HepG2 (cell line): ENCODE results near the gene OGFR. TPM values are rescaled to one million over a fixed set of nuclear protein-coding genes. Genes with fewer than 3 reads are reported as not detected.

Source experiments
- CTCF ChIP-seq: sonication (generic); formaldehyde crosslinking; IDR thresholded peaks from 2 replicates; pipeline ENCODE4 v1.5.0; 2020; ENCODE audit warnings: mild to moderate bottlenecking, missing genetic modification reagents, moderate library complexity
- GPBP1L1 ChIP-seq: sonication (generic); formaldehyde crosslinking; IDR thresholded peaks from 2 replicates; pipeline ENCODE4 v1.5.0; 2020; ENCODE audit warnings: mild to moderate bottlenecking, missing genetic modification reagents
- HNRNPL ChIP-seq: fragments of 200-400 bp; formaldehyde crosslinking; IDR thresholded peaks from 2 replicates; pipeline ENCODE4 v1.6.1; 2017; ENCODE audit warnings: mild to moderate bottlenecking, low read depth, low read length
- JDP2 ChIP-seq: sonication (generic); formaldehyde crosslinking; IDR thresholded peaks from 2 replicates; pipeline ENCODE4 v1.8.1; 2022; ENCODE audit warnings: missing genetic modification reagents, borderline replicate concordance
- KDM2A ChIP-seq: sonication (generic); formaldehyde crosslinking; IDR thresholded peaks from 2 replicates; pipeline ENCODE4 v1.4.0; 2020; ENCODE audit warnings: low read depth, missing genetic modification reagents, borderline replicate concordance
- MXD1 ChIP-seq: sonication (generic); formaldehyde crosslinking; IDR thresholded peaks from 2 replicates; pipeline ENCODE4 v1.4.0; 2020; ENCODE audit warnings: mild to moderate bottlenecking, missing genetic modification reagents
- PAWR ChIP-seq: sonication (generic); formaldehyde crosslinking; IDR thresholded peaks from 2 replicates; pipeline ENCODE4 v1.4.0; 2020; ENCODE audit warnings: missing genetic modification reagents, mild to moderate bottlenecking, borderline replicate concordance
- PCBP1 ChIP-seq: fragments of 200-400 bp; formaldehyde crosslinking; IDR thresholded peaks from 2 replicates; pipeline ENCODE4 v1.6.1; 2017; ENCODE audit warnings: mild to moderate bottlenecking, low read depth, low read length, borderline replicate concordance
- RCOR2 ChIP-seq: IDR thresholded peaks from 2 replicates; pipeline ENCODE4 v1.6.1; 2016; ENCODE audit warnings: missing biosample characterization, missing genetic modification reagents
- SP4 ChIP-seq: sonication (generic); formaldehyde crosslinking; IDR thresholded peaks from 2 replicates; pipeline ENCODE4 v1.8.1; 2023; ENCODE audit warnings: mild to moderate bottlenecking, missing genetic modification reagents
- THAP7 ChIP-seq: sonication (generic); formaldehyde crosslinking; IDR thresholded peaks from 2 replicates; pipeline ENCODE4 v1.8.1; 2023; ENCODE audit warnings: mild to moderate bottlenecking, missing genetic modification reagents
- TSC22D2 ChIP-seq: sonication (generic); formaldehyde crosslinking; IDR thresholded peaks from 2 replicates; pipeline ENCODE4 v1.5.1; 2020; ENCODE audit warnings: missing genetic modification reagents, mild to moderate bottlenecking, borderline replicate concordance
- ZBTB37 ChIP-seq: sonication (generic); formaldehyde crosslinking; IDR thresholded peaks from 2 replicates; pipeline ENCODE4 v1.4.0; 2020; ENCODE audit warnings: mild to moderate bottlenecking, missing genetic modification reagents
- ZNF281 ChIP-seq: sonication (generic); formaldehyde crosslinking; IDR thresholded peaks from 2 replicates; pipeline ENCODE4 v1.4.0; 2020; ENCODE audit warnings: missing genetic modification reagents, borderline replicate concordance
- ZNF317 ChIP-seq: sonication (generic); formaldehyde crosslinking; IDR thresholded peaks from 2 replicates; pipeline ENCODE4 v1.5.0; 2020; ENCODE audit warnings: mild to moderate bottlenecking, missing genetic modification reagents
- ZNF326 ChIP-seq: sonication (generic); formaldehyde crosslinking; IDR thresholded peaks from 2 replicates; pipeline ENCODE4 v1.4.0; 2020; ENCODE audit warnings: missing genetic modification reagents, borderline replicate concordance
- ZNF367 ChIP-seq: sonication (generic); formaldehyde crosslinking; IDR thresholded peaks from 2 replicates; pipeline ENCODE4 v1.4.0; 2020; ENCODE audit warnings: missing genetic modification reagents, borderline replicate concordance
- ZNF605 ChIP-seq: sonication (generic); formaldehyde crosslinking; IDR thresholded peaks from 2 replicates; pipeline ENCODE4 v1.8.0; 2022; ENCODE audit warnings: mild to moderate bottlenecking, missing genetic modification reagents
- ZNF674 ChIP-seq: sonication (generic); formaldehyde crosslinking; IDR thresholded peaks from 2 replicates; pipeline ENCODE4 v1.5.0; 2020; ENCODE audit warnings: low read depth, mild to moderate bottlenecking, missing genetic modification reagents
- ZZZ3 ChIP-seq: sonication (generic); formaldehyde crosslinking; IDR thresholded peaks from 2 replicates; pipeline ENCODE4 v1.4.0; 2020; ENCODE audit warnings: missing genetic modification reagents, mild to moderate bottlenecking, borderline replicate concordance
- polyA plus RNA-seq, 8 experiments: library from polyadenylated mRNA; depleted of rRNA in 3 of 8; stranded (reverse) in 7 of 8; unstranded in 1 of 8; fragments of >200 nt; fragmentation: Illumina TruSeq in 4 of 8; extraction: Trizol in 4 of 8; gene quantifications; 2 replicates each; pipeline versions ENCODE4 v1.2.1 to v1.2.3, GENCODE V29; 2011 to 2016; ENCODE audit warnings: low read depth in 4 of 8, missing spikeins in 1 of 8, mixed read lengths in 1 of 8; ENCODE audit not compliant: insufficient read depth in 1 of 8
- total RNA-seq, 5 experiments: library from RNA; depleted of rRNA; stranded (reverse); fragments of >200 nt; fragmentation: Illumina TruSeq; extraction: Trizol; gene quantifications; 2 replicates each; pipeline ENCODE4 v1.2.3, GENCODE V29; 2016; ENCODE audit warnings: low read depth in 1 of 5

The OGFR gene
- total and polyA plus RNA-seq, 2 of the 13 experiments (the other 11 are each of a cell fraction or from before 2014, with no cell fraction given) = 47.7 to 81.8 TPM

GRCh38 chr20:62796699-62797491, 7.7 kb upstream of the OGFR start (continued):
- TF ChIP-seq THAP7 (CRISPR knock-in tag) = no peak
- TF ChIP-seq PAWR (CRISPR knock-in tag) = no peak
- TF ChIP-seq KDM2A (CRISPR knock-in tag) = 0 out of 2 replicates have a peak, but pooled peaks have one; percentile 4
- TF ChIP-seq ZNF281 (CRISPR knock-in tag) = peak; percentile 13
- peak; percentile 86 for TF ChIP-seq HNRNPL
- TF ChIP-seq GPBP1L1 (CRISPR knock-in tag) = no peak
- TF ChIP-seq ZNF367 (CRISPR knock-in tag) = no peak
- 0 out of 2 replicates have a peak, but pooled peaks have one; percentile 69 for TF ChIP-seq PCBP1
- no peak for TF ChIP-seq CTCF (CRISPR knock-in tag)
- no peak for TF ChIP-seq SP4 (CRISPR knock-in tag)
- no peak for TF ChIP-seq ZZZ3 (CRISPR knock-in tag)
- TF ChIP-seq TSC22D2 (CRISPR knock-in tag) = no peak
- TF ChIP-seq MXD1 (CRISPR knock-in tag) = no peak
- no peak for TF ChIP-seq RCOR2 (CRISPR knock-in tag)
- no peak for TF ChIP-seq ZNF605 (CRISPR knock-in tag)
- TF ChIP-seq JDP2 (CRISPR knock-in tag) = no peak
- TF ChIP-seq ZBTB37 (CRISPR knock-in tag) = no peak
- TF ChIP-seq ZNF317 = no peak
- no peak for TF ChIP-seq ZNF674 (CRISPR knock-in tag)
- no peak for TF ChIP-seq ZNF326
